Psoas muscle (tissue), 8 donors: ENCODE results near the gene APOA4. TPM values are rescaled to one million over a fixed set of nuclear protein-coding genes. Genes with fewer than 3 reads are reported as not detected.
"Not testable (repeated sequence)": the region's sequence is repeated elsewhere in the genome, so short reads cannot be mapped to it uniquely, and the experiment has no call there.

Source experiments
- ATAC-seq, 4 donors: fragments of 200-7000 bp; cut with Tn5 transposase; one replicate each; pipeline ENCODE4 v1.9.1; 2020; ENCODE audit warnings: moderate library complexity in 3 of 4, mild to moderate bottlenecking in 2 of 4
- DNase-seq, 2 donors: peaks; one replicate each; pipeline ENCODE4 v3.0.0-alpha.2; 2020
- H3K27ac ChIP-seq: fragments of 200-600 bp; one replicate; pipeline ENCODE4 v1.8.0; 2022
- H3K27me3 ChIP-seq, 3 donors: fragments of 200-600 bp in 1 of 3; one replicate each; pipeline versions ENCODE4 v1.6.1 to v1.8.0; 2013 to 2022; ENCODE audit warnings: low read length in 2 of 3, mild to moderate bottlenecking in 2 of 3, moderate library complexity in 1 of 3; ENCODE audit not compliant: insufficient read depth in 3 of 3
- H3K36me3 ChIP-seq, 2 donors: fragments of 200-600 bp in 1 of 2; one replicate each; pipeline versions ENCODE4 v1.6.1 to v1.8.0; 2013 to 2022; ENCODE audit warnings: low read depth in 1 of 2, mild to moderate bottlenecking in 1 of 2, moderate library complexity in 1 of 2; ENCODE audit not compliant: insufficient read depth in 1 of 2
- H3K4me1 ChIP-seq: fragments of 200-600 bp; one replicate; pipeline ENCODE4 v1.8.0; 2022
- H3K4me3 ChIP-seq: fragments of 200-600 bp; one replicate; pipeline ENCODE4 v1.8.0; 2022; ENCODE audit warnings: mild to moderate bottlenecking
- H3K9me3 ChIP-seq: fragments of 200-600 bp; one replicate; pipeline ENCODE4 v1.8.0; 2022
- CTCF ChIP-seq: fragments of 200-600 bp; IDR thresholded peaks from one replicate; pipeline ENCODE4 v1.8.0; 2022; ENCODE audit warnings: antibody characterized with exemption
- WGBS, 3 donors: extraction: QIAGEN DNeasy Blood & Tissue Kit; methylation state at CpG; one replicate each; pipeline versions ENCODE4 v1.1.6 to v1.1.7; 2013; 5-methylcytosine and 5-hydroxymethylcytosine counted together
- intact Hi-C, 2 donors: fragments of 100-400 bp; cut with DNase I; formaldehyde crosslinking; loops; one replicate each; pipeline versions ENCODE4 v1.11.0 to v1.14.2; 2022
- polyA plus RNA-seq, 3 donors: library from polyadenylated mRNA; stranded (reverse); fragments of 200-250 nt; gene quantifications; one replicate each; pipeline ENCODE4 v1.2.3, GENCODE V29; 2013
- total RNA-seq, 4 donors: library from RNA; stranded (reverse); fragmentation: NEBNext Ultra II Directional in 2 of 4; extraction: Animal tissue kit (Norgen Biotek cat#: 25700) in 2 of 4; gene quantifications; one replicate each; pipeline versions ENCODE4 v1.2.1 to v1.2.4, GENCODE V29; 2021 to 2023
- donor health status: healthy with polysubstance abuse.
- donor health status: DM: no; HTN: no; CAD: no; lungs with moderate emphysema.
- donor health status: Bipolar disorder and iron deficiency.
- donor health status: healthy.
- donor health status: DM: yes; HTN: yes; CAD: no.
- donor health status: DM: no; HTN: no; CAD: no.
- donor health status: DM: no; HTN: no; CAD: no.
- donor health status: DM: yes; HTN: yes; CAD: no.

The APOA4 gene
- total and polyA plus RNA-seq, 7 donors: 0.44 to 6.0 (median 0.50) TPM; not detected in 4

GRCh38 chr11:116837231-116838091 is 14.4 kb upstream of the APOA4 start, which contains the start of gene APOA1:
TSS of gene APOA1 (minus strand) at chr11:116837622. CDS start at chr11:116837387, 235 bp downstream.
- no peak within 1 kb of the TSS for H3K4me3 ChIP-seq
- intact Hi-C loops: loop anchor here in 1 of 2 donors (5.0 kb wide), 1 partner anchor 45 kb away; the partner anchor contains the start of gene APOA5
- no peak for TF ChIP-seq CTCF
- peaks cover 9% of the 10 kb centered on the region for H3K4me1 ChIP-seq
- WGBS, 3 donors: 81 to 89% (median 86%) methylated on average over 19 of the region's 19 CpGs
- ATAC-seq: no peak
- H3K9me3 ChIP-seq: no peaks in the 10 kb centered on the region
- H3K36me3 ChIP-seq: no peaks in the 10 kb centered on the region
- no peaks in the 10 kb centered on the region for H3K27me3 ChIP-seq
- no peak within 1 kb of the TSS for H3K27ac ChIP-seq
- no peak for DNase-seq

- H3K27ac ChIP-seq: no peak overlapping the region
- no peak for TF ChIP-seq CTCF
- ATAC-seq (no peak), DNase-seq (no peak)
- no peaks in the 10 kb centered on the region for H3K9me3 ChIP-seq
- no peak overlapping the region for H3K4me3 ChIP-seq
- H3K36me3 ChIP-seq: no peaks in the 10 kb centered on the region
- 91 to 93% (median 91%) methylated on average over 6 to 7 of the region's 7 CpGs for WGBS, 3 donors
- peaks cover 9% of the 10 kb centered on the region for H3K4me1 ChIP-seq
- intact Hi-C loops: loop anchor here in 1 of 2 donors (5.0 kb wide), 1 partner anchor 44 kb away; the partner anchor contains the start of gene APOA5
- H3K27me3 ChIP-seq: no peaks in the 10 kb centered on the region
Observed at GRCh38 chr11:116836632-116836991, 13.5 kb upstream of the APOA4 start.

GRCh38 chr11:116835791-116836631 is 12.9 kb upstream of the APOA4 start:
- 12 to 16% (median 13%) methylated on average over 54 to 57 of the region's 57 CpGs for WGBS, 3 donors
- peak; percentile 87 to 95 (median 88) for ATAC-seq
- intact Hi-C loops: loop anchor here (1.0 to 5.0 kb wide), 2 partner anchors 44 to 45 kb away; partner anchors contain the start of gene APOA5 (in 2 of the 2)
- Histone ChIP-seq H3K4me1 (peaks cover 9% of the 10 kb centered on the region), H3K36me3 (no peaks in the 10 kb centered on the region), H3K4me3 (peak overlapping the region; percentile 48), H3K27ac (peak overlapping the region; percentile 51), H3K27me3 (no peaks in the 10 kb centered on the region), H3K9me3 (no peaks in the 10 kb centered on the region)
- peak; percentile 87 to 94 for DNase-seq
- peak; percentile 60 for TF ChIP-seq CTCF

DNA sequence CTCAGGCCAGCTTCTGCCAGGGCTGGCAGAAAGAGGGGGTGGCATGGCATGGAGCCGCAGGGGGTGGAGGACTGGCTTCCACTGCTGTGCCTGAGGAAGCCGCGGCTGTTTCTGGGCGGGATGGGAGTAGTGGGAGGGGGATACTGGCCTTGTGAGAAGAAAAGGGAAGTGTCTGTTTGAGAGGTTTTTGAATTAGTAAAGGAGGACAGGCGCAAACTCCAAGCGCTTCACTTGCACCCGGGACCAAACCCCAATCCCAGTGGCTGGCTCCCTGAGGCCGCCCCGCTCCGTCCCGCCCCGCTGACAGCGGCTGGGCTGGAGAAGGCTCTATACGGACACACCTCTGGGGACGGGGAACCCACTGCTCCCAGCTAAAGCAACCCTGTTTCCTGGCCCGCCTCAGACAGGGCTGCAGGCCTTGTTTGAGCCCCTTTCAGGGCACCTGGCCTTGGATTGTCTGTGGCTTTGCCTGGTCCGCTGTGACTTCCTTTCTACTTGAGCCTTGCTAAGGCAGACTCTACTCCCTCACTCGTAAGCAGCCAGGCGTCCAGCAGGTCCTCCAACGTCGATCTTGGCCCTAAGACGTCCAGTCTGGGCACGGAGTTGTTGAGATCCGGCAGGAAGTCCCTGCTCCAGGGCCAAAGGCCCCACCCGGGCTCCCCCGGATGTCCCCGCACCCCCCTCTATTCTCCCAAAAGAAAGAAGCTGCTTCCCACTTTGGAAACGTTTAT is 12.1 kb upstream of the APOA4 start:
- Histone ChIP-seq H3K27me3 (no peaks in the 10 kb centered on the region), H3K4me3 (peak overlapping the region; percentile 48), H3K9me3 (no peaks in the 10 kb centered on the region), H3K27ac (peak overlapping the region; percentile 51), H3K4me1 (peaks cover 9% of the 10 kb centered on the region), H3K36me3 (no peaks in the 10 kb centered on the region)
- 38 to 46% (median 45%) methylated on average over 24 to 28 of the region's 28 CpGs for WGBS, 3 donors
- DNase-seq (peak in 1 of 2 donors; percentile 37), ATAC-seq (peak in 3 of 4 donors; percentile 14 to 36 (median 26))
- TF ChIP-seq CTCF: no peak
- intact Hi-C loops: loop anchor here (1.0 to 5.0 kb wide), 2 partner anchors 43 to 44 kb away; partner anchors contain the start of gene APOA5 (in 2 of the 2)

- WGBS, 3 donors: 79 to 84% (median 81%) methylated on average over 13 of the region's 13 CpGs
- H3K4me3 ChIP-seq, H3K27me3 ChIP-seq, H3K4me1 ChIP-seq, H3K9me3 ChIP-seq, H3K27ac ChIP-seq, ATAC-seq, H3K36me3 ChIP-seq: not testable (repeated sequence)
- intact Hi-C loops: loop anchor here (1.0 to 5.0 kb wide), 2 partner anchors 42 to 43 kb away; partner anchors contain the start of gene APOA5 (in 2 of the 2)
- DNase-seq: peak in 1 of 2 donors; percentile 43
Observed at GRCh38 chr11:116834535-116835041, 11.5 kb upstream of the APOA4 start.
